HG03354 (cell line): ENCODE results near the gene SDK1.

Experiments
- ATAC-seq: cut with Tn5 transposase; IDR thresholded peaks from one replicate; pipeline ENCODE4 v1.9.1; 2021; ENCODE audit warnings: mild to moderate bottlenecking; ENCODE audit not compliant: unreplicated experiment, poor library complexity, severe bottlenecking

SDK1 gene

DNA sequence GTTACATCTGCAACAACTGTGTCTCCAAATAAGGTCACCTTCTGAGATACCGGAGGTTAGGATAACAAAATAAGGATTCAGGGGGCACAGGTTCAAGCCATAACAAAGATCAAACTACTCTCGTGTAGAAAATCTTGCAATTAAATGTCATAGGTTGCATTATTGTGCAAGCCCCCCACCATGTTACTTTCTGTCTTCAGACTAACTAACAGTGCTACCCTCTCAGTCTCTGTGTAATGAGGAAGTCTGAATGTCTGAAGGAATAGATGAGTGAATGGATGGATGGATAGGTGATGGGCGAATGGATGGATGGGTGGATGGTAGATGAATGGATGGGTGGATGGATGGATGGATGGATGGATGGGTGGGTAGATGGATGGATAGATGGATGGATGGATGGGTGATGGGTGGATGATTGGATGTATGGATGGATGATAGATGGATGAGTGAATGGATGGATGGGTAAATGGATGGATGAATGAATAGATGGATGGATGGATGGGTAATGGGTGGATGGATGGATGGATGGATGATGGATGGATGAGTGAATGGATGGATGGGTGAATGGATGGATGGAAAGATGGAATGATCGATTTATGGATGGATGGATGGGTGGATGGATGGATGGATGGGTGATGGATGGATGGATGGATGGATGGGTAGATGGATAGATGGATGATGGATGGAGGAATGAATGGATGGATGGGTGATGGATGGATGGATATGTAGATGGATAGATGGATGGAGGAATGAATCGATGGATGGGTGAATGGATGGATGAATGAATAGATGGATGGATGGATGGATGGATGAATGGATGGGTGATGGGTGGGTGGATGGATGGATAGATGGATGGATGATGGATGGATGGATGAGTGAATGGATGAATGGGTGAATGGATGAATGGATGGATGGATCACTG, 823.8 kb downstream of the SDK1 start:
- ATAC-seq, result no peak

DNA sequence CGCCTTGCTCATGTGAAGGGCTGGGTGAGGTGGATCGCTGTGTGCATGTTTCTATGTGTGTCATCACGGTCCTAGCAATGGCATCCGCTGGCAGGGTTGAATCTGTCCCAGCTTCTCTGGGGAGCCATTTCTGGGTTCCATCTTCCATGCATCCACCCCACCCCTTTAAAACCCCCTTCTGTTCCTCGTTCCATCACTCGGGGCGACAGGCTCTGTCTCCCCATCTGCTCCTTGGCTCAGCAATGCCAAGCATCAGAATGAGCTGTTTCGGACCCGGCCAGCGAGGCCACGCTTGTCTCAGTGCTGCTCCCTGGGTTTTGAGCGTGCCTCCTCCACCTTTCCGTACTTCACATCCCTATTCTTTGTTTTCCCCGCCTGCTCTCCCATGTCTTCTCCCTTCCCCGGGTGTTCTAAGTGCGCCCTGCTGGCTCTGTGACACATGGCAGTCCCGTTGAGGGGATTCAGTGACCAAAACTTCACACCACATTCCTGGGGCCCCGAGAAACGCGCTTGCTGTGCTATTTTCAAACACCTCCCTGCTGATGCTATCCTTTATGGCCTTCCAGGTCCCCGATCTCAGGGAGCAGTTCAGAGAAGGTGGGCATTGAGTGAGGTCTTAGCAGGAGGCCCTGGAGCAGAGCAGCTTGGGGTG, 827.0 kb downstream of the SDK1 start:
- no peak for ATAC-seq

DNA sequence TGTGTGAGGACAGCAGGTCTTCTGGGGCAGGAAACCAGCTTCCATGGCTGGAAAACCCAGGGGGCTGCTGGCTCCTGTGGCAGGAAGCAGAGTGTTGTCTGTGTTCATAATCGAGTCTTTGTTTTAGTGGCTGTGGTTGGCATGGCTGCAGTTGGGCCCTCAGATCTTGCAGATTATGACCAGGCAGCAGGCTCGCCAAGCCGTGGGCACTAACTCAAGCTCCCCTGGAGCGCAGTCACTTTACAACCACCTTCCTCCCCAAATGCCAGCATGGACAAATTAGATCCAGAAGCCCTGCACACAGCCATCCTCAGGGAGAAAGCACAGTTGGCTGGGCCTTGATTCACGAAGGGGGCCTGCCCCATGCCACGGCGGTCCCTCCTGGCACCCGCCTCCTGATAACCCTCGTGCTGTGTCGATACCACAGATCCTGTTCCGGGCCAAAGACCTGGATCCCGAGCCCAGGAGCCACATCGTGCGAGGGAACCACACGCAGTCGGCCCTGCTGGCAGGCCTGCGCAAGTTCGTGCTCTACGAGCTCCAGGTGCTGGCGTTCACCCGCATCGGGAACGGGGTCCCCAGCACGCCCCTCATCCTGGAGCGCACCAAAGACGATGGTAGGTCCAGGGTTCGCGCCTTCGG, 828.5 kb downstream of the SDK1 start:
- ATAC-seq, result no peak

DNA sequence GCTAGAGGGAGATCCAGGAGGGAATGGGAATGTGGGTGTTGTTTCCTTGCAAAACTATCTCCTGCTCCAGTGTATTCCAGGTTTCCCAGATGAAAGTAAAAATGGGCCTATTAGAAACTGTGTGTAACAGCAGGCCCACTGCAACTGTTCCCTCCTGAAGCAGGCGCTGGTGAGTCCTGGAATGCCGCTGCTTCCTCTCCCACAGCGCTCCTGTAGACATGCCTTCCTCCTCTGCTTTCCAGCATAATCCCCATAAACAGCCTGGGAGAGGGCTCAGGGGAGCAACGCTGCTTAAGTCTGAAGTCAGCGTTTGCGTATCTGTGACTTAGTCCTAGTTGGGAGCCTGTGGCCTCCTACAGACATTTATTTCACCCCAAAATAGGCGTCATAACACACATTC, 830.0 kb downstream of the SDK1 start:
- ATAC-seq, result no peak

DNA sequence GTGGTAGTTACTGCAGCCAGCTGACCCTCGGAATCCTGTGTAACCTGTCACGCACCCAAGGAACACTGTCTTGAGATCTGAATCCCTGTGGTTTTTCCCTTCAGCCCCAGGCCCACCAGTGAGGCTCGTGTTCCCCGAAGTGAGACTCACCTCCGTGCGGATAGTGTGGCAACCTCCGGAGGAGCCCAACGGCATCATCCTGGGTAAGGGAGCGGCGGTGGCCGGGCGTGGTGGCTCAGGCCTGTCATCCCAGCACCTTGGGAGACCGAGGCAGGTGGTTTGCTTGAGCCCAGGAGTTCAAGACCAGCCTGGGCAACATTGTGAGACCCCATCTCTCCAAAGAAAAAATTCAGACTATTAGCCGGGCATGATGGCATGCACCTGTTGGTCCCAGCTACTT, 831.2 kb downstream of the SDK1 start:
- ATAC-seq, result no peak

DNA sequence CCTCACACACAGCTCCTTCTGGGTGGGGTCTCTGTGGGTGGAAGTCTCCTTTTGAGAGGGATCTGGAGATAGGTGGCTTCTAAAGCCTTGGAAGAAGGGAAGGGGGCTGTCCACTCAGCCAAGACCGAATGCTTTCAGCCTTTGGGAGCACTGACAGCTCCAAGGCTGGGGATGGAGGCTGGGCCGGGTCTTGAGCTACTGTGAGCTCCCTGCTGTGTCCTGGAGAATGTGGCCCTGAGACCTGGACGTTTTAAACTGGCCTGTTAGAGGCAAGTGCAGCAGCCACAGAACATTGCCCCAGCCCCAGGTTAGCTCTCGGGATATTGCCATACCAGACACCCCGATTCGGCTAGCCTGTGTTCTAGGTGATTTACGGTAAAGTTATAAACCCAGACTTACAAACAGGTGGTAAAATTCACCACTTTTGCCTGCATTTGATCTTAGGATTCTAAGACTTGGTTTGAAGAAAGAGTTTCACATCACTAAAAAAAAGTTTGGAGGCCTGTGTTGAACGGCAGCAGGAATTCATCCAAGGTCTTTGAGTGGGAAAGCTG, 832.5 kb downstream of the SDK1 start:
- ATAC-seq, result no peak

DNA sequence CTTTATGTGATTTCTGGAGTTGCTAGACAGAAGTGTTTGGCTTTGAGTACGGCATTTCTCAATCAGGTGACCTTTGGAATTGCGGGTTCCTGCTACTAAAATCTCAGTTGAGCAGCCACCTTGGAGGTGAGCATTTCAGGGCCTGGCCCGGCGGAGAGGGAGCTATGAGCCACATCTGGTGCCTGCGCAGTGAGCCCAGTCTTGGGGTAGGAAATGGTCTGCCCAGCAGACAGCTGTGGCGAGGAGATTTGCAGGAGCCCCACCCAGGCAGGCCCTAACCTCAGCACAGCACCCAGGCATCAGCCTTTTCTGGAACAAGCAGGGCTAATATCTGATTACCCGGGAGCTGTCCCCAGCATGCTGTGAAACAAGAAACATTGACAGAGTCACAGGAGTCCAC, 833.2 kb downstream of the SDK1 start:
- ATAC-seq, result no peak

DNA sequence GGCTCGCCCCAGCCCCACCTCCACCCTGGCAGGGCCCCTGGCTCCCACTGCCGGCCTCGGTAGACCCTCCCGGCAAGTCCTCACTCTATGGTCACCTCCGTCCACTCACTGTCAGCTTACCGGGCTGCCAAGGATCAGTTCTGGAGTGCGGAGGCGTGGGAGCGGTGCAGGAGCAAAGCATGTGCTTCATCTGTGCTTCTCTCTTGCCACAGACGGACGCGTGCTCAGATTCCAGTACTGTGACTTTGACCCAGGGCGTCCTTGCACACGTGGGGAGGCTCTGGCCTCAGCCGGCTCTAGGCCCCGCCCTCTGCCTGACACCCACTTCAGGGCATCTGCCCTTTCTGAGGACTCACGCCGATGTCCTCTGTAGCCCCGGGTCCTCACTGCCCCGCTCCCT, 833.6 kb downstream of the SDK1 start:
- ATAC-seq, result no peak

DNA sequence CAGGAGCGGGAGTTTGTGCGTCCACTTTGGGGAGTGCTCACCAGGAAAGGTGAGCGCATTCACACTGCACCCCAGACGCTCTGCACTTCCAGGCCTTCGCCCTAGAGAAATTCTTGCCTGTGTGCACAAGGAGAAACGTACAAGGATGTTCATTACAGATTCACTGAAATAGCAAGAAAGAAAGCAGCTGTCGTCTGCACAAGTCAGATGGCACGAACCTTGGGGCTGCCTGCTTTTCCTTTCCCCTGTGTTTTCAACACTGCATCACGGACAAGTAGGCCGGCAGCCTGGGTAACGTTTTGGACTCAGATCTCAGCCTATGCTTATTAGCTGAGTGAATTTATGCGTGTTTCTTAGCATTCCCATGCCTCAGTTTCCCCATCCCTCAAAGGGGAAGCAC, 834.2 kb downstream of the SDK1 start:
- ATAC-seq, result no peak

DNA sequence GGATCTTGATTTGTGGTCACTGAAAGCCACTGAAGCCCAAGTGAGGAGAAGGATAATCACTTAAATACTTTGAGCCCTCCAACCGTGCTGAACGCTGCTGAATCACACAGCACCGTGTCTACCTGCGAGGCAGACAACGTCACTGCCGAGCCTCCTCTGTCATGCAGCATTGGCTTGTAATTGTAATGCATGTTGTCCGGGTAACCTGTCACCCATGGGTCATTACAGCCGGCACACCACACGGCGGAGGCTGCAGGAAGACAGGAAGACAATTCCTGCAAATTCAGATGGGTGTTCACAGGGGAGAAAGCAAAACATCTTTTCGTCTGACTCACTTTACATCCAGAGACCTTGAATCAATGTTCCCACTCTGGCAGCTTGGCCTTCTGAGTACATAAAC, 835.0 kb downstream of the SDK1 start:
- no peak for ATAC-seq

DNA sequence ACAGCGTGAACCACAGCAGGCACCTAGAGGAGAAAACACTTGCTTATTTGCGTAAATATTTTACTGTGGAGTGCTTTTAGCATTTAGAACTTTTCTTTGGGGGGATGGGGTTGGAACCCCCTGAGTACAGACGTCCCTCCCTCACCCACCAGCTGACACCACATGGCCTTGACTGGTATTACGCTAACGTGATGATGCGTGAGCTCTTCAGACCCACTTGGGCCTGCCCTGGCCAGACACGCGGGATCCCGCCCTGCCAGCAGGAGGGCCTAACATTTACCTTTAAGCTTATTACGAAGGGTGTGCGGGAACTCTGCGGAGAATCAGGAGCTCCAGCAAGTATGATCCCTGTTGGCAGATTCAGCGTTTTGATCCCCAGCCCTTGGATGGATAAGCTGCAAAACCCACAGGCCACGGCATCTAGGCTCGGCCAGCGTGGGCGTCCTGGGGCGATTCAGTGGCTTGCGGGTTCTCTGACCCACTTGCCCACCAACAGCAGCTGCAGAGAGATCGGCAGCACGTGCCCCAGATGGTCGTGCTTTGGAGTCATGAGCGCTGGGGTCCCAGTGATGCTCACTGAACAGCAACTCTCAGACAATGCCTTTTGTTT, 835.6 kb downstream of the SDK1 start:
- ATAC-seq, result no peak

DNA sequence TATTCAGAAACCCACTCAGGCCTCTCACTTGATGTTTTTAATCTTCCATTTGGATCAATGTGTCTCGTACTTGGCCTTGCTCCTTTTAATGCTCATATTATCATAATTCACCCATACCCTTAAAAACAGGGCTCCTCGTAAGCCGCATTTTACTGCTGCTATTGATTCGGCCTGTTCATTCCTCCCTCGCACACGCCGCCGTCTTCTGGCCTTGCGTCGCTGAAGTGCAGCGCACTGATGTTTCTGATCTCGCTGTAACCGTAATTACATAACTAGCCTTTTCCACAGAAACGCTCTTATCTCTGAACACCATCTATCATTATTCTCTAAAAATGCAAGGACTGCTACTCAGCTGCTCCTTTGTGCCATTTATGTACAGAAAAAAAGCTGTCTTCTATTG, 836.5 kb downstream of the SDK1 start:
- ATAC-seq, result no peak

DNA sequence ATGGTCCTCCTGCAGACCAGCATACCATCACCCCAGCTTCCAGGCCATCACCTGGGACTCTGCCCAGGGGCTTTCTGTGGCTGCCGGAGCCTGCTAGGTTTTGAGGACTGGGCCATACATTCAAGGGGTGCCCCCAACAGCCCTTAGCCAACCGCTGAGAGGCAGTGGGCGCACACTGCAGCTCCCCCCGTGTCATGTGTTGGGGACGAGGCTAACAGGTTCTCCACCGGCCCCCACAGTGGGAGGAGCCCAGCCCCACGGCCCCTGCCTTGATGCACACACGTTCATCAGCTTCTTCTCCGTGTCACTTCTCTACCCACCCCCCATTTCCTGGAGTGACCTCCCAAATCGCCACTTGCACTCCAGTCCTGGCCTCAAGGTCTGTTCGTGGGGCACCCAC, 837.8 kb downstream of the SDK1 start:
- no peak for ATAC-seq

DNA sequence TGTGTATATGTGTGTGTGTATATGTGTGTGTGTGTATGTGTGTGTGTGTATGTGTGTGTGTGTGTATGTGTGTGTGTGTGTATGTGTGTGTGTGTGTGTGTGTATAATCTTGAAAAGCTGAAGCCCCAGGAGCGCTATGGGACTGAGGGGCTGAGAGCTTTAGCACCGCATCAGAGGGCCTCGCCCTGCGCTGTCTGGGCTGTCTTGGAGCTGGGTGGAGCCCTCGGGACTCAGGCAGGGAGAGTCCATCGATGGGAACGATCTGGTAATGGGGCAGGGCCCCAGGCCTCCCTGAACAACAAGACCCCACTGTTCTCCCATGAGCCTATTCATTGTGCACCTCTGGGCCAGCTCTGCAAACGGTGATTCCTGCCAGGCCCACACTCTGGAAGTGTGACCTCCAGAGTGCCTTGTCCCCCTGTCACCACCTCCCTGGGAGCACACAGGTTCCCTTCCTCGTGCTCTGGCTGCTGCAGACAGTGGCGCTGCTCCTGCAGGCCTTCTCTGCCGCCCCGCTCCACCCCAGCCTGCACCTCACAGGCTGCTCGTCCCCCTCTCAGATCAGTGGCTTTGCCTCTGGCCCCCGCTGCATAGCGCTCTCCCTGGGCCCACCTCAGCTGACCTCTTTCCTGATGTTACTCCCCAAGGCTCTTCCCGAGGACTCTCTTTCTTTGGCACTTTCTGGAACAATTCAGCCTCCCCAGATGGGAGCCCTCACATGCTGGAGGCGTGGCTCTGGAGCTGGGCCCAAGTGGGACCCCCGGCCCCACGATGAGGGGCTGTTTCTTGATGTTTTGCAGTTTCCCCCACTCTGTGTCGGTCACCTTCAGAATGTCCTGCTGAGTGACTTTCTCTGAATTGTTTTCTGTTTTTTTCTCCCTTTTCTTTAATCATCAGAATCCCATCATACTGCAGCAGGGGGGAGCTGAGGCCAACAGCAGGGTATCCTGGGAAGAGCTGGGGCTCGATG, 838.9 kb downstream of the SDK1 start:
- ATAC-seq, result no peak

DNA sequence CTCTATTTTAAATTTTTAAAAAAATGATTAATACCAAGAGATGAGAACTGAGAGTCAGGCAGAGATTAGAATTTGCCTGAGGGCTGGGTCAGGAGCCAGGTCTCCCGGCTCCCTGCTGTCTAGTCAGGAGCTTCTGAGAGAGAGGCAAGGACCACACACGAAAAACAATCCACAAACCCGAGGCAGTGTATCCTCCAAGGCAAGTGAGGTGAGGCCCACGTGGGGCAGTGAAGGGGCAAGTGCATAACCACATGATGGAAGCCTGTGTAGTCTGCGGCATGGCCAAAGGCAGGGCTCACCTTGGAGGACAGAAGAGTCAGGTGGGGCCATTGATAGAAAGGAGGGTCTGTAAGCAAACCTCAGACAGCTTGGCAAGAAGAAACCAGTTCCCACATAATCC, 839.9 kb downstream of the SDK1 start:
- no peak for ATAC-seq

DNA sequence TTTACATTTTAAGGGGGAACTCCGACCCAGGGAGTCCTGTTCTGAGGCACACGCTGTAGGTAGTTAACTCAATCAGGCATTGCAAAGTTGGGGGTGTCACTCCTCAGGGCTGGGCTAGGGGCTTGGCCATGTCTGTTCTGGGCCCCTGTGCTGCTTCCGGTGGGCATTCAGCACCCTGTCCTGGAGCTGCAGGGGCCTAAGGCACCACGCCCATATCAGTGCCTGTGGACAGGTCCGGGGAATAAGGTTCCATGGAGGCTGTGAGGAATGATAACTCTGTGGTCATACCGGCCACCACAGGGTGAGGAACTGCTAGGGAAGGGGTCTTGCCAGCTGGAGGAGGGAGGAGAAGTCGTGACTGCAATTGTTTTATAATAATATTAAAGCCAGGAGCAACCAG, 842.0 kb downstream of the SDK1 start:
- no peak for ATAC-seq

DNA sequence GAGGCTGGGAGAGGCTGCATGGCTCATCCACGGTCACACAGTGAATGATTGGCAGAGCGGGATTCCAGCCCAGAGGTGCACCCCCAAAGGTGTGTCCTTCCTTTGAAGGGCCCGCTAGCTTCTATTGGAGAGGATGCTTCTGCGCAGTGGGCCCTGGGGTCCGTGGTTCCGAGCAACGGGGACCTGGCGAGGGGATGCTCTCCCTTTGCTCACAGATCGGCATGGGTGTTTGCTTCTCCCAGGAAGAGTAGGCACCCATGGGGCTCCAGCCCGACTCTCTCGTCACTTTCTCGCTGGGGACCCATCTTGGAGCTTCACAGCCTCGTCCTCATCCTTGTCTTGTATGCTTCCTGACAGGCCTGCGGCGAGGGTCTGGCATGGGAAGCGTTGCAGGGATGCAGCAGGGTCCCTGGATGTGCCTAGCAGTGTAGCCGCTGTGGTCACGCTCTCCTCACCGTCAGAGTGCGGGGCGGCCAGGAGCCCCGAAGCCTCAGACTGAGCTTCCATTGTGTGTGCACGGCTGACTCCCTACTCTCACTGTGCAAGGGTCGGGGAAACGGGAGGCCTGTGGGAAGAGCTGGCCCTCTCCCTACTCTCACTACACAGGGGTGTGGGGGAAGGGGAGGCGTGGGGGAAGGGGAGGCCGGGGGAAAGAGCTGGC, 842.6 kb downstream of the SDK1 start:
- ATAC-seq, result no peak

DNA sequence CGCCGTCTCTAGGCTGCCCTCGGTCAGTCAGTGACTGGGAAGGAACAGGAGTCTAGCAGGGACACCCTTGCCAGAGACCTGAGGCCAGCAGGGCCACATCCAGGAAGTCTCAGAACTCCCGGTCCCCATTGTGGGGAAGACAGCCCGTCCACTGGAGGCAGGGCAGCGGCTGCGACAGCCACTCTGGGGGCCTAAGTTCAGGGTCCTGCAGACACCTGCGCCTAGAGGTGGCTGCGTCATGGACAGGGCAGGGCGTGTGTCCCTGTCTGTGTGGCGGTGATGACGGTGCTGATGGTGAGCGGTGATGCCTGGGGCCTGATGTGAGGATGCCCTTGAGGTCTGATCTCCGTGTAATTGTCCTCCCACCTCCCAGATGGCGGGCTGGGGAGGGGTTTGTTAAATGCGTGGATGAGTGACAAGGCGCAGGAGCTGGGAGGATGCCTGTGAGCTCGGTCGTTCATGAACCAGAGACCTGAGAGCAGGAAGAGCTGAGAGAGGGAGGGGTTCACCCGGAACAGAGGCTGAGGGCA, 843.2 kb downstream of the SDK1 start:
- ATAC-seq, result no peak
